Measurements from ENCODE around the gene DNAH17.

The DNAH17 gene

DNA sequence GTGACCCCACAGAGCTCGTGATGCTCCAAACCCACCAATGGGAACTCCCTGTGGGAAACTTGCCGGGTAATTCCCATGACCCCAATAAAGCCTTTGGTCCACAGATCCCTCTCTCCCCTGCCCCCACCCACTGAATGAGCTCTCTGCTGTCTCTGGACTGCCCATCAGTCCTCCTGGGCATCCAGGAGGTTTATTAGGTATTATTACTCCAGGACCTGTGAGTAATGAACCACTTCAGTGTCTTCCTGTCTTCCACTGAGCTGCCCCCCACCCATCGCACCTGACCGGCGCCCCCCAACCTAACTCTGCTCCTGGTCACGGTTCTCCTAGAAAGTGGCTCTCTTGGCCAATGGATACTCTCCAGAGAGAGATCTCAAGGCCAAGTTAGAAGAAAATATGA is 28.7 kb upstream of the DNAH17 start:
- intact Hi-C loops (cut with DNase I) = no loop called here
- peak in 3 of 10 donors; percentile 13 to 29 (median 15) for DNase-seq

DNA sequence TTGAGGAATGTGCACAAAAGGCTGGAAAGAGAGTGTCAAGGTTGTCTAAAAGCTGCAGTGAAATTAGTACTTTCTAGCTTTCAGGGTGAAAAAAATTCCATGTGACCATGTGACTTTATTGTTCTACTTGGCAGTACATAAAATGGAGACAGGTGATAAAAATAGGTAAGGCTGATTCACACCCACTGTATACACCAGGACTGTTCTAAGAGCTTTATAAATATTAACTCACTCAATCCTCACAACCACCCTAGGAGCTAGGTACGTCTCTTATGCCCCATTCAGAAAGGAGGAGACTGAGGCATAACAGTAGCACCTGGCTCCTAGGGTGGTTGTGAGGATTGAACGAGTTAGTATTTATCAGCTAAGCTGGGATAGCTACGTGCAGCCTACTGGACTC is 28.2 kb upstream of the DNAH17 start:
- DNase-seq = peak in 1 of 10 donors; percentile 3
- intact Hi-C loops (cut with DNase I) = no loop called here

DNA sequence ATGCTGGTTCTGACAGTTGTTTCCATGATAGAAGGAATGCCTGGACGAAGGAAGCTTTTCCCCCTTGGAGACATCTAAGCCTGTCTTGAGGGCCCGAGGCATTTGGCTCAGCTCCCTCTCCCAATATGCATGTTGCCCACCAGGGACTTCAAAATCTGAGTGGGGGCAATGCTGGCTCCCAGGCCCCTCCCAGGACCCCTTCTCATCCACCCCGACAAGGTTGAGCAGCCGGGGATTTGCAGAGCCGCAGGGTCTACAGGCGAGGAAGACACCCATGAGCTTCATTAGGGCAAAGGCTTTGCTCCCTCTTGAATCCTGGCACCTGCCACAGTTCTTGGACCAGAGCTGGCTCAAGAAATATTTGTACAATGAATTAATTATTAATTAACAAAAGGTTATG is 25.1 kb upstream of the DNAH17 start:
- intact Hi-C loops (cut with DNase I) = no loop called here
- DNase-seq = peak in 1 of 10 donors; percentile 68

DNA sequence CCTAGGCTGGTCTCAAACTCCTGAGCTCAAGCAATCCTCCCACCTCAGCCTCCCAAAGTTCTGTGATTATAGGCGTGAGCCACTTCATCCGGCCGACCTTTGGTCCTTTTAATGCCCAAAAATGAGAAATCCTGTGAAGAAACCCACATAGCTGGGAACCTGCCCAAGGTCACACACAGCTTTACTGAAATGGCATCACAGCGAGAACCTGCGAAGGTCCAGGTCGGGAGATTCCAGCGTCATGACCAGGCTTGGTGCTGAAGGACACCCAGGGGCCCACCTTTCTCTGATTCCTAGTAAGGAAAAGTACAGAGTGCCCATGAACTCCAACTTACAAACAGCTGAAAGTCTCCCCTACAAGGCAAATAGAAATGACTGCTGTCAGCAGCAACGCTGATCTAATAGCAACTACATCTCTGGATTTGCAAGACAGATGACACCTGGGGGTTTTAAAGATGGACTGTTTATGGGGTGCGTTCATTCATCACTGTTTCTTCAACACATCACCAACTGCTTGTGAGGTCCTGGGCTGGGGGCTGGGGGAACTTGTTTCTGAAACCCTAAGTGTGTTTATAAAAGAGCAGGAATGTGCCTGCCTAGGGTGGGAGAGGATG is 24.5 kb upstream of the DNAH17 start:
- DNase-seq = peak in 1 of 10 donors; percentile 33

DNA sequence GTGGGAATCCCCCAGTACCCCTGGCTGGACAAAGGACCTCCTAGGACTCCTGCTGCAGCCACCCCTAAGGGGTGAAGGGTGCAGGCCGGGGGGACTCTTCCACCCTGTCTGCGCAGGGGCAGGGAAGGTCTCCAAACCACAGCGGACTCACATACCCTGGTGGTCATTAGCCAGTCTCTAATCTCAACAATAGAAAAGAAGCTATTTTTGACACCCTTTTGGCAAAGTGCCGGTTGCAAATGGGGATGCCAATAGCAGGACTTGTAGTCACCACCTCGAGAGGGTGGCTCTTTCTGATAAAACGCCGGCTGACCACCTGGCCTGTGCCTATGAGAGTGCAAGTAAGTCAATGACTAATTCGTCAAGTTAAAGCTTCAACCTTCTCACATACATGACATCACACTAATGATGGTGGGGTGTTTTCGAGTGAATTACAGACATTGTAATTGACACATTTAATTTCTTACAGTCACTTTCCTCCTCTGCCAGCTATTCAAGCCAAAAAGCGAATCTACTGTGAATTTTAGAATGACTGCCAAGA is 23.1 kb upstream of the DNAH17 start:
- peak in 2 of 10 donors; percentile 39 to 62 for DNase-seq
- intact Hi-C loops (cut with DNase I) = no loop called here

More for the DNA sequence above, 24.5 kb upstream of the DNAH17 start:
- intact Hi-C loops (cut with DNase I) = no loop called here

DNA sequence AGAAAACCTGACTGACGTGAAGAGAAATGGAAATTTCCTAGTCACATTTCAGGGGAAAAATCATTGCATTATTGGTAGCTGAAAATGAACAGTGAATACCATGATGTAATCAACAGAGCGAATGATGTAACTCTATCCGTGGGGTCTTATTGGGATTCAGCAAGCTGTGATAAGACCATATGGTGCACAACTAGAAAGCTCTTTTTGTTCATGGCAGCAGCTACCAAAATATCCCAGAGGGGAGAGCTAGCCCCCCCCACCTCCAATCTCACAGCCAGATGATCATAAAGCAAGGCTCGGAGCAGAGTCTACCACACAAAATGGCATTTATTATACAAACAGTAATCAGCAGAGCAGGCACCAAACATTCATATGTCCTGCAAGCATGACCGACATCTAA is 22.2 kb upstream of the DNAH17 start:
- intact Hi-C loops (cut with DNase I) = no loop called here
- peak in 2 of 10 donors; percentile 7 to 41 for DNase-seq

DNA sequence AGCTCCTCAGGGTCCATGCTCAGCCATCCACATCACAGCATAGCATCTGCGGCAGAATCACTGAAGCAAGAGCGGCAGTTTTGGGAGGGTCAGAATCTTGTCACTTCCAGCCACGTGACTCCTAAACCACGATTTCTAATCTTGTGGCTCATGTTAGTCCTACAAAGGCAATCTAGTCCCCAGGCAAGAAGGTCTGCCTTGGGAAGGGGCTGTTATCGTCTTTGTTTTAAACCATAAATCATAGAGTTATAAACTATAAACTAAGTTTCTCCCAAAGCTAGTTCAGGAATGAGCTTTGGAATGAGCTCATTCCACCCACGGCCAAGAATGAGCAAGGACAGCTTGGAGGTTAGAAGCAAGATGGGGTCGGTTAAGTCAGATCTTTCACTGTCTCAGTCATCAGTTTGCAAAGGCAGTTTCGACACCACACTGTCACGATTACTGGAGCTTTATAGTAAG is 20.8 kb upstream of the DNAH17 start:
- intact Hi-C loops (cut with DNase I) = no loop called here

DNA sequence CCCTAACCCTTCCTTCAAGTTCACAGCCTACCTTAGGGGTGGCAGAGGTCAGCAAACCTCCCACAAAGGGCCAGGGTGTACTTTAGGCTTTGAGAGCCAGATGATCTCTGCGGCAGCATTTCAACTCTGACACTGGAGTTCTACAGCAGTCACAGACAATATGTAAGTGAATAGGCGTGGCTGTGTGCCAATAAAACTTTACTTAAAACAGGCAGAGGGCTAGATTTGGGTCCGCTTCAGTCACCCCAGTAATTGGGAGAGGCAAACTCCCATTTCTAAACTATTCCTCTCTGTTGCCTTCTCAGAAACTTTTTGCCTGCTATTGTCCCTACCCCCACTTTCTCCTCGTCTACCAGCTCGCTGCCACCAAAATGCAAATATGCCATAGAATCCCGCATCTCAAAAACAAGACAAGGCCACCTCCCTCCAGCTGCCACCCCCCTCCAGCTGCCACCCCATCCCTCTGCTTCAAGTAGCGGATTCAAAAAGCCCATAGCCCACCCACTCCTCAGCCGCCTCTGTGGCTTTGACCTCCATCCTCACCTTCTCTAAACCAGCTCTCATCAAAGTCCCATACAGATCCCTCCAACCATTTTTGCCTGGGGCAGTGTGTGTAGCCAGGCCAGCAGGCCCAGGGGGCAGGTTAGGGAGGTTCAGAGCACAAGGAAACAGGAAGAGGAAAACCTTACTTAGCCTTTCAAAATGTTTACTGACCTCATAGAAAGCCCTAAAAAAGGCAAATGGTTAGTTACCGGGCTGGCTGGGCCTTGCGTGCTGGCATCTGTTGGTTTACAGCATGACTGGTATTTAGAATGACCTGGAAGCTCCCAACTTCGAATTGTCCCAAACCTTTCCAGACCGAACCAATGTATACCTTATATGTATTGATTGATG is 19.9 kb upstream of the DNAH17 start:
- DNase-seq = peak in 1 of 10 donors; percentile 21
- intact Hi-C loops (cut with DNase I) = no loop called here

More for the DNA sequence above, 20.8 kb upstream of the DNAH17 start:
- DNase-seq = peak in 1 of 10 donors; percentile 12

DNA sequence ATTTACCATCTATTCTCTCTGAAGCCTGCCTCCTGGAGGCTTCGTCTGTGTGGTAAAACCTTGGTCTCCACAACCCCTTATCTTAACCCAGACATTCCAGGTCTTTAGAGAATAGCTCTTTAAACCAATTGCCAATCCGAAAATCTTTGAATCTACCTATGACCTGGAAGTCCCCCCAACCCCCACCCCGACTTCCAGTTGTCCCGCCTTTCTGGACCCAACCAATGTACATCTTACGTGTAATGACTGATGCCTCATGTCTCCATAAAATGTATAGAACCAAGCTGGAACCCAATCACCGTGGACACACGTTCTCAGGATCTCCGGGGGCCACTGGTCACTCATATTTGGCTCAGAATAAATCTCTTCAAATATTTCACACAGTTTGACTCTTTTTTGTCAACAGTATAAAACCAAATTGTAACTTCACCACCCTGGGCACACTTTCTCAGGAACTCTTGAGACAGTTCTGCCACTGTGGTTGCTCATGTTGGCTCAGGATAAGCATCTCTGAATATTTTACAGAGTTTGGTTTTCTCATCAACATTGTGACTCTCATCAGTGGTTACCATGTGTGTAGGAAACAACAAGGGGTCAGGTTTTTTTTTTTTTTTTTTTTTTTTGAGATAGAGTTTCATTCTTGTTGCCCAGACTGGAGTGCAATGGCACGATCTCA is 18.1 kb upstream of the DNAH17 start:
- intact Hi-C loops (cut with DNase I) = no loop called here
- DNase-seq = peak in 1 of 10 donors; percentile 21

DNA sequence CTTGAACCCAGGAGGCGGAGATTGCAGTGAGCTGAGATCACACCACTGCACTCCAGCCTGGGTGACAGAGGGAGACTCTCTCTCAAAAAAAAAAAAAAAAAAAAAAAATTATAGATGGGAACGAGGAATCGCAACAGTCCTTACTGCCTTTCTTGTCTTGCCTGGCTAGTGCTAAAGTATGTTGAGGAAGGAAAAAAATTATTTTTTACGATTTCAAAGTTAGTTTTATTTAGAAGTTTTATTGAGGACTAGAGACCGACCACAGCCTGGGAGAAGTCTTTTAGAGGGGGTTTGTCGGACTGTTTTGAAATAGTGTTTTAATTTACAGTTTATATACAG is 15.8 kb upstream of the DNAH17 start:
- DNase-seq = no peak
- intact Hi-C loops (cut with DNase I) = no loop called here

DNA sequence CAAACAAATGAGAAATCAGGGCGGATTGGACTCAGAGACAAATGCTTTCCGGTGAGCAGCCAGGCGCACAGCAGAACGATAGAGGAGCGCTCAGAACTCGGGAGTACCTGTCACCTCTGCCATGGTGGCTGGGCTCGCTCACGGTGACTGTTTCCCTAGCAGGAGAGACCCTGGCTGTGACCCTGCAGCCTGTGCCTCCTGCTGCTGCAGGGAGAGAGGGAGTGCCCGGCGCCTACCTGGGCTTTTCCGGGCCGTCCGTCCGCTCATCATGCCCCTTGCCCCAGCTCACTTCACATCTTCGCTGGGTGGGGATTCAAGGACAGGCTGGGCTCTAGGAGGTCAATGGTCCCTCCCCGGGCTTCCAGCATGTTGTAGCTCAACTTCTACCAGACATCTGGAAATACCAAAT is 14.1 kb upstream of the DNAH17 start:
- peak in 1 of 10 donors; percentile 54 for DNase-seq
- intact Hi-C loops (cut with DNase I) = no loop called here

DNA sequence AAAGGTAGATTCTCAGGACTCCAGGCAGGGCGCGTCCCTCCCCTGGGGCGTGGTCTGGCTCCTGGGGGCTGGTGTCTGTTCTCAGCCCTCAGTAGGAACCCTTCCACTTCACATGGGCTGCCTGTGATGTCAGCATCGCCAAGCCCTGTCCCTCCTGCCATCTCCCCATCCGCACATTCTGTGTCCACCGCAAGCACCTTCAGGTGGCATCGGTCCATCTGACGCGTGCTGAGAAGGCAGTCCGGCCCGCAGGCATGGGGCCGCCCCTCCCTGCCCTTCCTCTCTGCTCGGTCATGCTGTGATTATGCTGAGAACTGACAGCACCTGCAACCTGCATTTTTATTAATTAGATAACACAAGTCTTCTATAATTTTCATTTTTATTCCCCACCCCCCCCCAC is 12.7 kb upstream of the DNAH17 start:
- intact Hi-C loops (cut with DNase I) = no loop called here
- DNase-seq = peak in 1 of 10 donors; percentile 70

DNA sequence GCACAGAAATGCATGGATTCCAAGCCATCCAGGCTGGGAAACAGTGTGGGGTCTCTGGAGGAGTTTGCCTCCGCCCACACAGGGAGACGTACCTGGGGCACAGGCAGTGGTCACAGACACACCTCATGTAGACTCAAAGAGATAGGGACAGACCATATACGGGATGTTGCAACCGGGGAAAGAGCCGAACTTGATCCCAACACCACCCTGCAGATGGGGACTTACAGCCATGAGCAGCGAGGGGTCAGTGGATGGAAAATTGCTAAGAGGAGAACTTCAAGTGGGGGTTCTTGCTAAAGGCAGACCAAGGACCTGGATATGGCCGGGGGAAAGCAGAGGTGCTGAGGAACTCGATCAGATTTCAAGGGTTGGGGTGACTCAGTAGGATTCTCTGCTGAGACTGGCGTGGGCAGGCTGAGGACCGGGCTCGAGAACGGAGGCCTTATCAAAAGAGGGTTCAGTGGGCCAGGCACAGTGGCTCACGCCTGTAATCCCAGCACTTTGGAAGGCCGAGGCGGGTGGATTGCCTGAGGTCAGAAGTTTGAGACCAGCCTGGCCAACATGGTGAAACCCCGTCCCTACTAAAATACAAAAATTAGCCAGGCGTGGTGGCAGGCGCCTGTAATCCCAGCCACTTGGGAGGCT is 12.0 kb upstream of the DNAH17 start:
- intact Hi-C loops (cut with DNase I) = no loop called here
- peak in 1 of 10 donors; percentile 36 for DNase-seq

DNA sequence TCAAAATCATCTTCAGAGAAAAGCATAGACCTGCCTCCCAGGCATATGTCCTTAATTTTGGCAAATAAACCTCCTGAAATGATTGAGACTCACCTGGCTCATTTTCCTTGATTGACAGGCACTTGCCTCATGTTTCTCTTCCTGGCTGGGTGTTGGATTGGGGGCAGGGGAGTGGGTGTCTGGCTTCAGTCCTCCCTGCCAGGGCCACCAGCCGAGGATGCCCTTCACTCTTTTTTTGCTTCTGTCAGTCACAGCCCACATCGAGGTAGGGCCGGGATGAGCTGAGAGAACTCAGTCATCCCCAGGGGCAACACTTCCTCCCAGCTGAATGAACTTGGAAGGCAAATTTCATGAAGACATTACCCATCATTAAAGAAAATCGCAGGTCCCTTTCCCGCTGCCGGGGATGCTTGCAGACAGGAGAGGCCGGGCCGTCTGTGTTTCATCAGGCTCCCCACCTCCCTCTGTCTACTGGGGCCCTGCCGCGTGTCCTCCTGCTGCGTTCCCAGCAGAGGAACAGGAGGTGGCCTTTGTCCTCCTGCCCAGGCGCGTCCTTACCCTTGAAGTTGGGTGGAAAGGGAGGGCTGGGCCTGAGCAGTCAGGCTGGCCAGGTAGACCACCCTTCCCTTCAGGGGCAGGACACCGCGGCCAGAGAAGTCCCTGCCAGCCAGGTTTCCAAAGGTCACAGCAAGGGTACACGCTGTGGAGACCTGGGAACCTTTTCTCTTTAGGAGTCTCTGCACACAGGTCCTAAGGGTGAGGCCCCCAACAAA is 11.2 kb upstream of the DNAH17 start:
- intact Hi-C loops (cut with DNase I) = no loop called here

DNA sequence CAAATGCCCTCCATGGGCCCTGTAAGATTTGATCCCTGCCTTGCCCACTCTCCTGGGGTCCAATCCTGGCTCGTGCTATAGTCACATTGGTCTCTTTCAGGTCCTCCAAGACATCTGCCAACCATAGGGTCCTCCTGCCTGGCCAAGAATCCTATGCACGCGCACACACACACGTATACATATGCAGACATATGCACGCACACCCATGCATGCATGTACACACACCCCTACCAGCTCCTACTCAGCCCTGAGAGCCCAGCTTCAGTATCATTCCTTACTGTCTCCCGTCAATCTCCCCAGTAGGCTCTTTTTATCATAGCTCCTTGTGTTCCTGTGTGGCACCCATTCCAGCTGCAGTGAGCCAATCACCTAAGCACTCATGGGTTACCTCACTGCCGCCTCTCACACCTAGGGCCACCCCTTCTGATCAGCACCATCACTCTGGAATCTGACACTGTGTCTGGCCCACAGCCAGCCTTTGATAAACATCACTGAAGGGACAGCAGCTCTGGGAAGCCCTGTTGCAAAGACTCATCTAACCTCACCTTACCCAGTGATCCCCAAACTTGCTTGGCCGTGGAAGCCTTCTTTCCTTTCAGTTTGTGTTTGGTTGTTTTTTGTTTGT is 7.9 kb upstream of the DNAH17 start:
- peak in 1 of 10 donors; percentile 55 for DNase-seq
- intact Hi-C loops (cut with DNase I) = no loop called here

More for the DNA sequence above, 11.2 kb upstream of the DNAH17 start:
- peak in 1 of 10 donors; percentile 52 for DNase-seq

DNA sequence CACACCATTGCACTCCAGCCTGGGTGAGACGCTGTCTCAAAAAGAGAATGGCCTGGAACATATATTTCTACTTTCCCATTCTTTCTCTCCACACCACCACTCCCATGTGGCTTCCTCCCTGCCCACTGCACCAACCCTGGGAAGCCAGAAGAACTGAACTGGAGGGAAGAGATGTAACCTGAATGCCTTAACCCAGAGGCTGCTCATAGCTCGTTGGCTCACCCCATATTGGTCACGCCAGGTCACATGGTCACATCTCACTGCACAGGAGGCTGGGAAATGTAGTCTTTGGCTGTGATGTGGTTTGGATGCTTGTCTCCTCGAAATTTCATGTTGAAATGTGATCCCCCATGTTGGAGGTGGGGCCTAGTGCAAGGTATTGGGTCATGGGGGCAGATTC is 5.9 kb upstream of the DNAH17 start:
- intact Hi-C loops (cut with DNase I) = no loop called here

DNA sequence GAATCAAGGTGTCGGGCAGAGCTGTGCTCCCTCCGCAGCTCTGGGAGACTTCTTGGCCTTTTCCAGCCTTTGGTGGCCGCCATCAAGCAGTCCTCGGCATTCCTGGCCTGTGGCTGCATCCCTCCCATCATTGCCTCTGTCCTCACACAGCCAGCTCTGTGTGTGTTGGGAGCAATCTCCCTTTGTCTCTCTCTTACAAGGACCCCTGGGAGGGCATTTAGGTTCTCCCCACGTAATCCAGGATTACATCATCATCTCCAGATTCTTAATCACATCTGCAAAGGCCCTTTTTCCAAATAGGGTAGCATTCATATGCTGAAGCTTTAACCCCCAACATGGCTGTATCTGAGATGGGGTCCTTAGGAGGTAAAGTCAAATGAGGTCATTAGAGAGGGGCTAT is 4.1 kb upstream of the DNAH17 start:
- DNase-seq = no peak
- intact Hi-C loops (cut with DNase I) = no loop called here

More for the DNA sequence above, 5.9 kb upstream of the DNAH17 start:
- peak in 1 of 10 donors; percentile 44 for DNase-seq

DNA sequence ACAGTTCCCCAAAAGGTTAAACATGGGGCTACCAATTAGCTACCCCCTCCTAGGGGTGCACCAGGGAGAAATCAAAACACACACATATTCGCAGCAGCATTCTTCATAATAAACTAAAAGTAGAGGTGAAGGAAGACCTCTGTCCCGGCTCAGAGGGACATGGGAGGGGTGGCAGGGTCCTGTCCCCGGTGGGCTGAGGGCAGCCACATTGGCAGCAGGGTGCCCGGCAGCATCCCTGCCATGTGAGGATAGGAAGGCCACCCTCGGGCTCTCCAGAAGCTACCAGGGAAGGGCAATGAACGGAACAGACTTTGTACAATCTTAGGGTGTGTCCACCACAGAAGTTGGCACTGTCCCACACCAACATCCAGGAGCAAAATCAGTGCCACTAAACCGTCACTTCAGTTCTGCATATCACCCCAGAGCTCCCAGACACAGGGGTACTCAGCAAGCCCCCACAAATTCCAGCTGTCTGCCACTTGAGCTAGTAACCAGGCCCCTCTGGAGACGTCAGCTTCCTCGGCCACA is 3.1 kb upstream of the DNAH17 start:
- intact Hi-C loops (cut with DNase I) = no loop called here
- DNase-seq = peak in 1 of 10 donors; percentile 55

Measured in posterior cingulate gyrus (tissue), 11 donors.